Suppressor macrophage (primary cell): Measurements from ENCODE around the gene CCL25.
"Not testable (repeated sequence)": the region's sequence is repeated elsewhere in the genome, so short reads cannot be mapped to it uniquely, and the experiment has no call there.

Source experiments
- DNase-seq, 4 experiments: peaks; one replicate each; pipeline ENCODE4 v3.0.0-alpha.2; 2020 to 2022
- total RNA-seq, 17 experiments: gene quantifications; one replicate each; lab custom pipeline; 2026; ENCODE audit warnings: mixed read lengths in 6 of 17, inconsistent platforms in 3 of 17; lab: John Stamatoyannopoulos, UW

Gene CCL25
- total RNA-seq: 0 to 0.77 (median 0) reads per million in 17 experiments

DNA sequence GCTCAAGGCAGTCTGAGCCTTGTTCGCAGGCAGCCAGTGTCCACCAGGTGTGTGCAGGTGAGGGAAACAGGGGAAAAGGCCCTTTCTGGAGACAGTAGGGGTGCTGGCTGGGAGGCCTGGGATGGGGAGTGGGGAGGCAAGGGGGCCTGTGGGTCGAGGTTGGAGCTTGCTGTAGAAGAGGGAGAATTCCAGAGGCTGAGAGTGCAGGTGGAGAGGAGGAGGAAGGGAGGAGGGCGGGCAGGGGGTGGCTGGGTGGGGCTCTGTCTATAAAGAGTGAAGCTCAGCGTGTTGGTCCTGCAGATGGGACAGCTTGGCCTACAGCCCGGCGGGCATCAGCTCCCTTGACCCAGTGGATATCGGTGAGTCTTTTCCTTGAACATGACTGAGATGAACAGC lies at the start of gene CCL25:
Gene CCL25, plus strand, starts transcription at position 297 of the 396 bp plus-strand sequence. CDS start 290 bp downstream, outside the sequence.
- no peak for DNase-seq

DNA sequence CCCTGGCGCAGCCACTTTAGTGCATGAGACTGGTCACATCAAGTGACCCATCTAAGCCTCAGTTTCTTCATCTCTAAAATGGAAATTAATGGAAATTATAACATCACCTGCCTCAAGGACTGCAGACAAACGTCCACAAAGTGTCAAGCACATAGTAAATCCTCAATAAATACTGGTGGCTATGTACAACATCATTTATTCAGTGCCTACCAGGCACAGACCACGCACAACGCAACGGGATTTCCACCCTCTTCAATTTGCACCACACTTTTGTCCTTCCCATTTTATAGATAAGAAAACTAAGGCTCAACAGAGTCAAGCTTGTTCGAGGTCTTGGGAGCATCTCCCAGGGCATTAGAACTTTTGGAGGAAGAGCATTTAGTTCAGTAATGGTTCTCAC lies 48.6 kb upstream of the CCL25 start:
- DNase-seq: no peak

DNA sequence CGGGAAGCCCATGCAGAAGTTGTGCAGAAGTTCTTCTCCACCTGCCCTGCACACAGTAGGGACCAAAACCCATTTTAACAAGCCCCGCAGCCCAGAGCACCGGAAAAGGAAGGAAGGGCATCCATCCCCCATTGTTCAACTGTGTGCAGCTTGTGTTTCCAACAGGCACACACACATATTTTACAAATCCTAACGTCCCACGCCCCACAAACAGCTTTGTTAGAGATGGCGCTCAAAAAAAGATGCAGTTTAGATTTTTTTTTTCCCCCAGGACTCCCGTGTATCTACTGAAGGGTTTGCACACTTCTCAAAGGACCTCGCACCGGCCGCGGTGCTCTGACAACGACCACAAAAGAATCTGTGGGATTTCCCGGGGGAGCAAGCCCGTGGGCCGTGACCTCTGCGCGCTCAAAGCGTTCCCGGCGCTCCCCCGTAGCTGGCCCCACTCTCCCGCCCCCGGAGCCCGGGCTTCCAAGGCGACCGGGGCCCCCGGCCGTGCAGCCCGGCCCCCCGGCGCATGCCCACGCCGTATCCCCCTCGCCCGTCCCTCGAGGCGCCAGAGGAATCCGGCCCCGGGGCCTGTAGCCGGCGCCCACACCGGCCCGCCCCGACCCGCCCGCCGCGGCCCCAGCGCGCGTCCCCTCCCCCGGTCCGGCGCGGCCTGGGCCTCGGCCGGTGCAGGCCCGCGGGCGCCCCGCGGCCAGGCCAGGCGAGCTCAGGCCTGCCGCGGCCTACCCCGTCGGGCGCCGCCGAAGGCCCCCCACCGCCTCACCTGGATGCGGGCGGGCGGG lies 47.6 kb upstream of the CCL25 start:
- peak; percentile 17 to 43 (median 36) for DNase-seq

DNA sequence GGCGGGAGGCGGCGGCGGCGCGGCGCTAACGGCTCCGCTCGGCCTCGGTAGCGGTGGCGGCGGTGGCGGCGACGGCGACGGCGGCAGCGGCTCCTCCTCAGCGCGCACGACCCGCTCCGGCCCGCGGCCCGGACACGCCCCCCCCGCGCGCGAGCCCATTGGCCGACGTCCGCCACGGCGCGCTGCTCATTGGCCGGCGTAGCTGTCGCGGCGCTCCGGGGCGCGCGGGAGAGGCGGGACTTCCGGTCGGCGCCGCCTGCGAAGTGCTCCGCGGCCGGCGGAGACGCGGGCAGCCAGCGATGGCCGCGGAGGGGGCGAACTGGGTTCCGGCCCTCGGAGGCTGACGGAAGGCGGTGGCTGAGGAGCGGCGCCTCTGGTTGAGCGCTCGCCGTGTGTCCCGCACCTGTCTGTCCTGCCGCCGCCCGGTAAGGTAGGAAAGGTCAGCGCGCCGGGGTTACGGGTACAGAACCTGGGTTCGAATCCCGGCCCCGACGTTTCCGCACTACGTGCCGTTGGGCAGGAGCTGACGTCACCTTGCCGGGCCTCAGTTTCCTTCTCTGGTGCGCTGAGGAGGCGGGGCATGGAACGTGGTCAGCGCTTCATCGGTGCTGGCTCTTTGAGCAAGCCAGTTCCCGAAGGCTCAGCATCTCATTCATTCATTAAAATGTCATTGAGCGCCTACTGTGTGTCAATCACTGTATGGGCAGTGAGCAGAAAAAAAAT lies 46.9 kb upstream of the CCL25 start, which contains the start of gene ELAVL1:
Gene ELAVL1, minus strand, starts transcription at position 108 of the 723 bp plus-strand sequence. CDS start 13,826 bp downstream, outside the sequence.
- peak; percentile 96 to 99 (median 98) for DNase-seq

- DNase-seq: peak; percentile 36 to 78 (median 56)
Measured at GRCh38 chr19:8017808-8018207, 34.8 kb upstream of the CCL25 start.

DNA sequence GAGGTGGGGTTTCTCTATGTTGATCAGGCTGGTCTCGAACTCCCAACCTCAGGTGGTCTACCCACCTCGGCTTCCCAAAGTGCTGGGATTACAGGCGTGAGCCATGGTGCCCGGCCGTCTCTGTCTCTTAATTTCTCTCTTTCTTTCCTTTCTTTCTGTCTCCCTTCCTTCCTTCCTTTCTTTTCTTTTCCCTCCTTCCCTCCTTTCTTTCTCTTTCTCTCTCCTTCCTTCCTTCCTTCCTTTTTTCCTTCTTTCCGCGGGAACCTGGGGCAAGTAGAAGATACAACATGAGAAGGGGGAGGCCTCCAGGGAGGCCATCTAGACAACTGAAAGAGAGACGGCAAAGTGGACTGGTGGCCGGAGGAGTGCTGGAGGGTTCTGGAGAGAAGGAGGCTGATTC lies 31.9 kb upstream of the CCL25 start:
- DNase-seq: no peak

- DNase-seq: no peak
Measured at GRCh38 chr19:8021374-8021773, 31.2 kb upstream of the CCL25 start.

DNA sequence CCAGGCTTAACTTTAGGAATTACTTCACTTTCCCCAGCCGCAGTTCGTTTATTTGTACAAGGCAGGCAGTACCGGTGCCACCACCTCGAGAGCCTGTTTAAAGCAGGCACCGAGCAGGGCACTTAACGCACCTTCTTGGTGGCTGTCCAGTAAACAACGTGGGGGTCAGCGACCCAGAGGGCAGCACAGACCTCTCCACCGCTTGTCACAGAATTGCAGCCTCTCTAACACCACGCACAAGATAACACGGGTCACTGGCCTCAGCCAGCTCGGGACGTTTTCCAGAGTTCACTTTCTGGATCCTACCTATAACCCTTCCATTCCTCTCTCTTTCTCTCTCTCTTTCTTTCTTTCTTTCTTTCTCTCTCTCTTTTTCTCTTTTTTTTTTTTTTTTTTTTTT lies 30.3 kb upstream of the CCL25 start:
- no peak for DNase-seq

GRCh38 chr19:8023371-8023770 lies 29.2 kb upstream of the CCL25 start:
- no peak for DNase-seq

GRCh38 chr19:8024256-8024655 lies 28.3 kb upstream of the CCL25 start:
- DNase-seq: not testable (repeated sequence)

- DNase-seq: no peak
Measured at GRCh38 chr19:8025316-8025715, 27.2 kb upstream of the CCL25 start.

DNA sequence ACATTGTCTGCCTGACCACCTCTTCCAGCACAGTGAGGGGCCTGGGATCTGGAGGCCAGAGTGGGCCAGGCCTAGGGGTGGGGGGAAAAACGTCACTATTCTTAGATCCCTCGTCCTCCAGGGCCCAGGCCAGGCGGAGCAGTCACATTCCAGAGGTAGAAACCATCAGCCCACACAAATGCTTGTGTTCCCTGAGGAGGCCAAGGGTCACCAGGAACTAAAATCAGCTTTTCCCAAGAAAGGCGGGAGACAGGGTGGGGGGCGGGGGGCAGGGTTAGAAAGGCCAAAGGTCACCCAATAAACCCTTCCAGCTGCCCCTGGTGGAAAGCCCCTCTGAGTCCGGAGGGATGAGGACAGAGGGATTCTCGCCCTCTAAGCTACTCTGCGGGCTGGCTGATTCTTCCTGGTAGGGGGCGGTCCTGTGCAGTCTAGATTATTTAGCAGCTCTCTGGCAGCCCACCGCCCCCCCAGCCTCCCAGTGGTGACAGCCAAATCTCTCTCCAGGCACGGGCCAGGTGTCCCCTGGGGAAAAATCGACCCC lies 23.5 kb upstream of the CCL25 start:
- DNase-seq: no peak

DNA sequence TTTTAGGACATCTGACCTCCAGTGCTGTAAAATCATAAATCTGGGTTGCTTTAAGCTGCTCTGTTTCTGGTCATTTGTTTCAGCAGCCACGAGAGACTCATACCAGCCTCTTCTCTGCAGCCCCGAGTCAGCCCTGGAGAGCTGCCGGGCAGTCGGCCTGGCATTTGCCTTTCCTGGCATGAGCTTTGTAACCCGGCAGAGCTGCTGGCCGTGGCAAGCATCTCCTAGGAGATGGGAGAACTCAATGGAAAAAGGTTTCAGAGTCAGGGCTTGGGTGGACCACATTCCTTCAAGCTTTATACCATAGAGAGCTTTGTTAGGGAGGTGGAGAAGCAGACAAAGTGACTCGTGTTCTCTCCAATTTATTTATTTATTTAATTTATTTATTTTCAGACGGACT lies 21.6 kb upstream of the CCL25 start:
- no peak for DNase-seq

DNA sequence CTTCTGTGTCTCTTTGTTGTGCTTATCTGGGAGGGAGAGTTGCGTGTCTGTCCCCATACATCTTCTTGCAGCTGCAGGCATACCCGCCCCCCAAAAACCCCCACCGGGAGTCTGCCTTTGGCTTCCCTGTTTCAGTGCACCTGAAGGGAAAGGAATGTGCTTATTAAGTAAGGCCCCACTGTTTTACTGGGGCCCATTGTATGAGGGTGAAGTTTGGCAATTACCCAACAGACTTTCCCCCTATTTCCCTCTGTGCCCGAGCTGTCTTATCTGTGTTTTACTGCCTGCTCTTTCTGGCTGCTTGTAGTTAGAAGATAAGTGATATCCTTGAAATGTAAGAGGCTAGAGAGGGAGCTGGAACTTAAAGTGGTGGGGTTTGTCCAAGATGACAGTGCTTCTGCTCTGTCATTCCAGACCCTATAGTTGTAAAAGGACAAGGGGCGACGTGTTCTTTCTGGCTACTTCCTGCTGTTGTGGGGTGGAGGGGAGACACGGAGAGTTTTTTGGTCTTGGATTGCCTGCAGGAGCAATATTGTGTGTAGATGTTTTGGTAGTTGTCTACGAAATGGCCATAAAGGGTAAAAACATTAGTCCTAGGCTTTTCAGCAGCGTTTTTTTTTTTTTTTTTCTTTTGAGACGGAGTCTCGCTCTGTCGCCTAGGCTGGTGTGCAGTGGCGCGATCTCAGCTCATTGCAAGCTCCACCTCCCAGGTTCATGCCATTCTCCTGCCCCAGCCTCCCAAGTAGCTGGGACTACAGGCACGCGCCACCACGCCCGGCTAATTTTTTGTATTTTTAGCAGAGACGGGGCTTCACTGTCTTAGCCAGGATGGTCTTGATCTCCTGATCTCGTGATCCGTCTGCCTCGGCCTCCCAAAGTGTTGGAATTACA lies 19.0 kb upstream of the CCL25 start:
- DNase-seq: not testable (repeated sequence)

DNA sequence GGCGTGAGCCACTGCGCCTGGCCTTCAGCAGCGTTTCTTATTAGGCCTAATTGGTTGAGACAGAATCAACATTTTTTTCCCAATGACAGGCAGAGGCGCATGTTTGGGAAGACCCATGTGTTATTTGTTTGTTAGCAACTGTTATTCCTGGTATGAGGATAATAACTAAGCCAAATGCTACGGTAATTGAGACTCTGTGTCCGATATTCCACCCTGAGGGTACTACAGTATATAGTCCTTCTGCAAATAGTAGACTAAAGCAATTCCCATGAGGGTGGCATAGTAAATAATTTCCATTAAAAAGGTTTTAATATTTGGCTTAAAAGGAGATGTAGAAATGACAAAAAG lies 18.4 kb upstream of the CCL25 start:
- DNase-seq: no peak

GRCh38 chr19:8036434-8037099 lies 16.0 kb upstream of the CCL25 start:
- DNase-seq: no peak

DNA sequence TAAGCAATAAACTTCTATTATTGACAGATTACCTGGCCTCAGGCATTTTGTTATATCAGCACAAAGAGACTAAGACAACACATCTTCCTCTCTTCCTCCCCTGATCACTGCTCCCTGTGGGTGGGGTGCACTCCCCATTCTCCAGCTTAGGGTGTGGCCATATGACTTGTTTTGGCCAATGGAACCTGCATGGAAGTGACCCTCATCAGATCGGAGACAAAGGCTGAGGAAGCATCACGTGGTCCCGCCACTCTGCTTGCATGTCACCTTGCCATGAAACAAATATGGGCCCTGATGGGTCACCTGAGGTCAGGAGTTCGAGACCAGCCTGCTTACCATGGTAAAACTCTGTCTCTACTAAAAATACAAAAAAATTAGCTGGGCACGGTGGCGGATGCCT lies 13.7 kb upstream of the CCL25 start:
- no peak for DNase-seq

GRCh38 chr19:8039231-8039630 lies 13.3 kb upstream of the CCL25 start:
- DNase-seq: no peak

DNA sequence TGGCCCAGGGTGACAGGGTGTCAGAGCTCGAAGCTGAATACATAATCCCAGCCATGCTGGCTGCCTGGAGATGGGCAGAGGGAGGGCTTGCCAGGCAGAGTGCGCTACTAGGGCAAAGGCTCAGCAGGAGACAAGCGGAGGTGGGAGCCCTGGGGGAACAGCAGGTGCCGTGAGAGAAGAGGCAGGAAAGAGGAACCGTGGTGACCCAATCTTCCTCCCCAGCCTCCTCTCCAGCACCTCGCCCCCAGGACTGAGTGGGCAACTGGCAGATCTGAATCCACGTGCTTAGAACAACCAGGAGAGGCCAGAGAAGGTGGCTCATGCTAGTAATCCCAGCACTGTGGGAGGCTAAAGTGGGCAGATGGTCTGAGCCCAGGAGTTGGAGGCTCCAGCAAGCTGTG lies 11.0 kb upstream of the CCL25 start:
- DNase-seq: peak; percentile 56 to 83 (median 72)

- DNase-seq: no peak
Measured at GRCh38 chr19:8042900-8043299, 9.7 kb upstream of the CCL25 start.

- DNase-seq: peak in 3 of 4 experiments; percentile 45 to 65 (median 46)
Measured at GRCh38 chr19:8044018-8044417, 8.5 kb upstream of the CCL25 start.
